Stimulated activated CD8-positive, alpha-beta memory T cell treated with anti-CD3 and anti-CD28 coated beads, Interleukin-2, amount 100 ng/mL, for 1 hour (primary cell): Measurements from ENCODE around the gene KIF4A.
"Not testable (repeated sequence)": the region's sequence is repeated elsewhere in the genome, so short reads cannot be mapped to it uniquely, and the experiment has no call there.

Experiments
- DNase-seq, 2 donors: peaks; one replicate each; pipeline ENCODE4 v3.0.0-alpha.2; 2020; ENCODE audit warnings: low read depth in 2 of 2

The KIF4A gene, protein sequence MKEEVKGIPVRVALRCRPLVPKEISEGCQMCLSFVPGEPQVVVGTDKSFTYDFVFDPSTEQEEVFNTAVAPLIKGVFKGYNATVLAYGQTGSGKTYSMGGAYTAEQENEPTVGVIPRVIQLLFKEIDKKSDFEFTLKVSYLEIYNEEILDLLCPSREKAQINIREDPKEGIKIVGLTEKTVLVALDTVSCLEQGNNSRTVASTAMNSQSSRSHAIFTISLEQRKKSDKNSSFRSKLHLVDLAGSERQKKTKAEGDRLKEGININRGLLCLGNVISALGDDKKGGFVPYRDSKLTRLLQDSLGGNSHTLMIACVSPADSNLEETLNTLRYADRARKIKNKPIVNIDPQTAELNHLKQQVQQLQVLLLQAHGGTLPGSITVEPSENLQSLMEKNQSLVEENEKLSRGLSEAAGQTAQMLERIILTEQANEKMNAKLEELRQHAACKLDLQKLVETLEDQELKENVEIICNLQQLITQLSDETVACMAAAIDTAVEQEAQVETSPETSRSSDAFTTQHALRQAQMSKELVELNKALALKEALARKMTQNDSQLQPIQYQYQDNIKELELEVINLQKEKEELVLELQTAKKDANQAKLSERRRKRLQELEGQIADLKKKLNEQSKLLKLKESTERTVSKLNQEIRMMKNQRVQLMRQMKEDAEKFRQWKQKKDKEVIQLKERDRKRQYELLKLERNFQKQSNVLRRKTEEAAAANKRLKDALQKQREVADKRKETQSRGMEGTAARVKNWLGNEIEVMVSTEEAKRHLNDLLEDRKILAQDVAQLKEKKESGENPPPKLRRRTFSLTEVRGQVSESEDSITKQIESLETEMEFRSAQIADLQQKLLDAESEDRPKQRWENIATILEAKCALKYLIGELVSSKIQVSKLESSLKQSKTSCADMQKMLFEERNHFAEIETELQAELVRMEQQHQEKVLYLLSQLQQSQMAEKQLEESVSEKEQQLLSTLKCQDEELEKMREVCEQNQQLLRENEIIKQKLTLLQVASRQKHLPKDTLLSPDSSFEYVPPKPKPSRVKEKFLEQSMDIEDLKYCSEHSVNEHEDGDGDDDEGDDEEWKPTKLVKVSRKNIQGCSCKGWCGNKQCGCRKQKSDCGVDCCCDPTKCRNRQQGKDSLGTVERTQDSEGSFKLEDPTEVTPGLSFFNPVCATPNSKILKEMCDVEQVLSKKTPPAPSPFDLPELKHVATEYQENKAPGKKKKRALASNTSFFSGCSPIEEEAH

GRCh38 chrX:70289793-70290770 lies at the start of gene KIF4A, which contains the start of gene PDZD11:
Gene KIF4A, plus strand, starts transcription at chrX:70290104. Its CDS starts 355 bp downstream, at chrX:70290459.
Gene PDZD11, minus strand, starts transcription at chrX:70289927. Its CDS starts 586 bp downstream, at chrX:70289341.
- peak; percentile 46 to 51 for DNase-seq

GRCh38 chrX:70240751-70241150 lies 49.2 kb upstream of the KIF4A start:
- no peak for DNase-seq

GRCh38 chrX:70241501-70241900 lies 48.4 kb upstream of the KIF4A start:
- no peak for DNase-seq

DNA sequence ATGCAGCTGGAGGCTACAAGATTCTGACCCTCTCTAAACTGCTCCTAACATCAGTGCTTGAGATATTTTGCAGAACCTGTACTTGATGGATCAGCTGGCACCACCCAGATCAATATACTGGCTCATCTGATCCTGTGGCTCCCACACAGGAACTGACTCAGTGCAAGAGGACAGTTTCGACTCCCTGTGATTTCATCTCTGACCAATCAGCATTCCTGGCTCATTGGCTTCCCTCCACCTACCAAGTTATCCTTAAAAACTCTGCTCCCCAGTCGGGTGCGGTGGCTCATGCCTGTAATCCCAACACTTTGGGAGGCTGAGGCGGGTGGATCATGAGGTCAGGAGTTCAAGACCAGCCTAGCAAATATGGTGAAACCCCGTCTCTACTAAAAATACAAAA lies 46.3 kb upstream of the KIF4A start:
- DNase-seq: not testable (repeated sequence)

- DNase-seq: no peak
Measured at GRCh38 chrX:70244881-70245280, 45.0 kb upstream of the KIF4A start.

GRCh38 chrX:70247252-70247651 lies 42.7 kb upstream of the KIF4A start:
- DNase-seq: no peak

DNA sequence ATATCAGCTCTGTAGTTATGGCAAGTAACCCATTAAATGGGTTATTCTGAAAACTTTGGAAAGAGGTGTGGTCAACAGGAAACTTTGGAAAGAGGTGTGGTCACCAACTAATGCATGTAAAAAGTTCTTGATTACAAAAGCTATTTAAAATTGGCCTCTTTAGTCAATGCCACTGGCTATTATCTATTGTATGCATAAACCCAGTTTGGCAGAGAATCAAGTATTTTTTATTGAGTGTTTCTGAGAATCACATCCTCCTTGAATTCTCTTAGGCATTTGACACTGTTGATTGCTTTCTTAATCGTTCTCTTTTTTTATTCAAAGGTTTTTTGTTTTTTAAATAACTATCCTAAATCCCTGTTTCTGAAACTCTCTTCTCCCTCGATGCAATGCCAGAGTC lies 37.4 kb upstream of the KIF4A start:
- DNase-seq: no peak

DNA sequence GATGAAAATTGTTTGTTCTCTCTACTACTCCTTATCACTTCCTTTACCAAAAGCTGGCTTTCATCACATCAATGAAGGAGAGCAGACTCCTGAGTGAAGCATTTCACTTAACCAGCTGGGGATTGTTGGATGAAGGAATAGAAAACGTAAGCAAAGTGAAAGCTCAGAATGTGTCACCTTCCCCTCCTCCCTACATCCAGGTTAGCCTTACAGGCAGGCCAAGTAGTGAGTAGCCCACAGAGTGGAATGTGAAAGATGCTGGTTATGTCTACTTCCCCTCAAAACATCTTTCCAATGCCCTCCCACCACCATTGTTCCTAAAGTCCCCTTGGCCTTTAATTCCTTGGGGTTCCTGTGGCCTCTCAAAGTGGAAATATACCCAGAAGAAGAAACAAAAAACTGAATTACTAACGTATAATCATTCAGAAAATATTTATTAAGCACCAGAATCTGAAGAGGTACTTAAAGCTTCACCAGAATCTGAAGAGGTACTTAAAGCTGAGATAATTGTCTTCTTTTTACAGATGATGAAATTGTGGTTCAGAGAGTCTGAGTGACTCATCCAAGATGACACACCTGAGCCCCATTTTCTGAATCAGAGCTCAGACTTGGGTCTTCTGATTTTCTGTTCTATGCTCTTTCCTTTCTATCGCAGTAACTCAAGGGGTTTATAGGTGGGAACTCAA lies 36.4 kb upstream of the KIF4A start:
- DNase-seq: no peak

DNA sequence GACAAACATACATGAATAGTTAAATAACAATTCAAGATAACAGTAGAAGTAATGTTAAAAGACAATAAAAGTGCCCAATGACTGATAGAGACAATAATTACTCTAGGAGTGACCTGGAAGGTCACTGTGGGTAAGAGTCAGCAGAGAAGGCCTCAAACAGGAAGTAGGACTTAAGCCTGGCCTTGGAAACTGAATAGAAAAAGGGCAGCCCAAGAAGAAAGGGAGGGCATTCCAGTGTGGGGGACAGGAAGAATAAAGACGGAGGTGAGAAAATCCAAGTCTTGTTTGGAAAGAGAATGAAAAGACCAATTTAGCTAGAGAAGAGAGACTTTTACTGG lies 35.9 kb upstream of the KIF4A start:
- no peak for DNase-seq

DNA sequence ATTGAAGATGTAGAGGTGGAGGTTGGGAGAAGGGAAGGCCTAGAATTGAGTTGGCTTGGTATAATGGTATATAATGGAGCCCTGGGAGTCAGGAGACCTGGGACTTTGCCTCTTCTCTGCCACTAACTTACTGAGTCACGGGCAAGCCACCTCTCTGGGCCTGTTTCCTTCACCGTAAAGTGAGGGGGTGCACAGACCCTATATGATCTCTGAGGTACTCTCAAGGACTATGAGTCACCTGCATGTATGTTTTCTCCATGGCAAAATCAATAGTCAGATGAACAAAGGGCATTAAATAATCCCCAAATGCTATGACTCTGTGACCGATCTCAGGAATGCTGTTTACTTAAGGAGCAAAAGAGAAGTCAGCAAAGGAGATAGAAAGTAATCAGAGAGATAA lies 35.0 kb upstream of the KIF4A start:
- no peak for DNase-seq

DNA sequence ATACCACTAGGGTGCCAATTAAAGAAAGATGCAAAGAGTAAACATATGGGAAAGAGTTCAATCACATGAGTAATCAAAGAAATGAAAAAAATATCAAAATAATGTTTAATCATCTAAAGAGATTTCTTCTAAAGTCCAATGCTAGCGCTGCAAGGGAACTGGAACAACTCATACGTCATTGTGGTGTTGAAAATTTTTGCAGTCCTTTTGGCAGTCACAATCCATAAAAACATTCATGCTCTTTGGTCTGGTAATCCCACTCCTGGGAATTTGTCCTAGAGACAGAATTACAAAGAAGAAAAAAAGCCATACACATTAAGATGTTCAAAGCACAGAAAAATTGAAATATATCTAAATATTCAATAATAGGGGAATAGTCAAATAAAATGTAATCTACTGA lies 34.5 kb upstream of the KIF4A start:
- no peak for DNase-seq

DNA sequence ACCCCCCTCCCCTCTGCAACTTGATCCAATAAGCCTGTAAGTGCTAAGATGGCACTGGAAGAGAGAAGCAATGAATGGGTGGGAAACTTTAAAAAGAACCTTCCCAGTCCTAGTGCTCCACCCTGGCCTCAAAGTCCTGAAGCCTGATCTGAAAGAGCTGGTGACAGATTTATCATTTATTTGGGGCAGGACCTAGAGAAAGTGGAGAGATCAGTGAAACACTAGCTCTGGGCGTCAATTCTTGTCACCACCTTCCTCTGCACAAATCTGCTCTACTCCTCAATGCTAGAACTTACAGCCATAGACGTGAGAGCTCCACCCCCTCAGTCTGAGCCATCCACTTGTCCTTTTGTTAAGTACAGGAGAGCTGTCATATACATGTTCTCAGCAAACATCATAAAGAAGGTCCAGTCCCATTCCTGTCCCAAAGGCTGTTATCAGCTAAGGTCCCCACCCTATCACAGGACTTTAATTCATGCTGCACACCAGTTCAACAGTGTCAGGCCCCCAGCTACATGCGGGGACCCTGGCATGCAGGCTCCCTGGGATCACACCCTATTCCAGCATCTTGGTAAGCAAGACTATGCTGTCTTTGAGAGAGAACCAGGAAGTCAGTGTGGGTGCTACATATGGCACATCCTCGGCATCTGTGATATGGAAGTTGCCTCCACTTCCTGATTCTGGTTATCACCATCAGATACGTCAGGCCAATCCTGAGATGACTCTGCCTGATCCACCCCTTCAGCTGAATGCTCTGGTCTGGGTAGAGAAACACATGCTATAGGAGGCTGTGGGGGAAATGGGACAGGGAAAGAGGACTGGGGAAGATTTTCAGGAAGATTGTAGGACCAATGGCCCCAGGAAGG lies 32.2 kb upstream of the KIF4A start:
- DNase-seq: no peak

DNA sequence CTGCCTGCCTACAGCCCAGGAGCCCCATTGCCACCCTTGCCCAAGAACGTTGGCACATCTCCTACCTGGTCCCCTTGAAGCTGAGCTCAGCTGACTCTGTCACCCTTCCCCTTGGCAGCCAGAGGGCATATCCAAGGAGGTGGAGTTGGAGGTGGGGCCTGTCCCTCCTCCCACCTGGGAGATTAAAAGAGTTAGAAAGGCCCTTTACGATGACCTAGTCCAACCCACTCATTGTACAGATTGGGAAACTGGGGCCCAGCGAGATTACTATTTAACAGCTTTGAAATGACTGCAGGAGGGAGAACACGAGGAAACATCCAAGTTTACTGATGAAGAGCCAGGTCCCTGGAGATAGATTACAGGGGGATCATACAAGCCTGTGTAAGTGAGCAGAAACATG lies 29.8 kb upstream of the KIF4A start, which contains the start of gene P2RY4:
P2RY4 (minus strand) TSS at position 101 of the 400 bp plus-strand sequence. CDS start 580 bp downstream, outside the sequence.
- DNase-seq: no peak

- DNase-seq: no peak
Measured at GRCh38 chrX:70262952-70263567, 26.8 kb upstream of the KIF4A start.

- DNase-seq: no peak
Measured at GRCh38 chrX:70264784-70265183, 25.1 kb upstream of the KIF4A start.

DNA sequence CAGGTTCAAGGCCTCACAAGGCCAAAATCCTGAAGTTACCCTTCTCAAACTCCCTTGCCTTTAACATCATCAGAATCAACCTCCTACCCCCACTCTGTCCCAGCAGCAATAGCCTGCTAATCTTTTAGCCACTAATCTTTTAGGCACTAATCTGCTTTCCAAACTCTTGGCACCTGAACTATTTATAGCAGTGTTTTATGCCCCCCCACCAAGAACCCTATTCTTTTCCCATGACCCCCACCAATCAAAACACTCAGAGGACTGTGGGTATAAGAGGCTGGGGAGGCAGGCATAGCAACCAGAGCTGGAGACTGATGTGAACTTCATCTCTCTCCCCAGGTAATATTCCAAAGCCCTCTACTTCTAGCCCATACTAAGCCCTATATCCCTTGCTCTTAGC lies 21.9 kb upstream of the KIF4A start, which contains the start of gene ARR3:
ARR3 (plus strand) TSS at position 301 of the 400 bp plus-strand sequence. CDS start 1,052 bp downstream, outside the sequence.
- DNase-seq: no peak

GRCh38 chrX:70274029-70274428 lies 15.9 kb upstream of the KIF4A start:
- not testable (repeated sequence) for DNase-seq

- no peak for DNase-seq
Measured at GRCh38 chrX:70279081-70279480, 10.8 kb upstream of the KIF4A start.

- no peak for DNase-seq
Measured at GRCh38 chrX:70280573-70280972, 9.3 kb upstream of the KIF4A start.
